MM.1S (cell line): ENCODE results near the gene WDR91.

Experiments used
- DNase-seq: peaks from one replicate; pipeline ENCODE4 v3.0.0-alpha.2; 2015
- H2AFZ ChIP-seq: fragments of 300-600 bp; sonication (generic); 2 replicates; pipeline ENCODE4 v1.6.0; 2016; ENCODE audit warnings: antibody characterized with exemption, low read length
- H3F3A ChIP-seq: fragments of 300-600 bp; sonication (generic); 2 replicates; pipeline ENCODE4 v1.6.1; 2016; ENCODE audit warnings: mild to moderate bottlenecking, antibody characterized with exemption, low read length, moderate library complexity, mixed read lengths; ENCODE audit not compliant: insufficient read depth
- H3K27ac ChIP-seq: fragments of 300-600 bp; sonication (generic); 2 replicates; pipeline ENCODE4 v1.5.1; 2016; ENCODE audit warnings: mild to moderate bottlenecking, low read length
- H3K27me3 ChIP-seq: fragments of 300-600 bp; sonication (generic); replicated peaks from 2 replicates; pipeline ENCODE4 v1.6.0; 2016; ENCODE audit warnings: low read length; ENCODE audit not compliant: insufficient read depth
- H3K36me3 ChIP-seq: fragments of 300-600 bp; sonication (generic); replicated peaks from 2 replicates; pipeline ENCODE4 v1.6.1; 2016; ENCODE audit warnings: mild to moderate bottlenecking, low read length, mixed read lengths; ENCODE audit not compliant: insufficient read depth
- H3K4me1 ChIP-seq: fragments of 300-600 bp; sonication (generic); 2 replicates; pipeline ENCODE4 v1.6.1; 2016; ENCODE audit warnings: low read length, mixed read lengths
- H3K4me2 ChIP-seq: fragments of 300-600 bp; sonication (generic); 2 replicates; pipeline ENCODE4 v1.6.0; 2016; ENCODE audit warnings: low read depth, low read length
- H3K4me3 ChIP-seq: fragments of 300-600 bp; sonication (generic); 2 replicates; pipeline ENCODE4 v1.5.1; 2016; ENCODE audit warnings: low read length, mixed read lengths
- H3K79me2 ChIP-seq: fragments of 300-600 bp; sonication (generic); 2 replicates; pipeline ENCODE4 v1.6.1; 2016; ENCODE audit warnings: mixed run types, low read length, mixed read lengths
- H3K9ac ChIP-seq: fragments of 300-600 bp; sonication (generic); 2 replicates; pipeline ENCODE4 v1.6.1; 2016; ENCODE audit warnings: low read length, mixed read lengths
- H3K9me2 ChIP-seq: fragments of 300-600 bp; sonication (generic); replicated peaks from 2 replicates; pipeline ENCODE4 v1.6.1; 2016; ENCODE audit warnings: mild to moderate bottlenecking, low read length, mixed read lengths; ENCODE audit not compliant: insufficient read depth
- H3K9me3 ChIP-seq: fragments of 300-600 bp; sonication (generic); replicated peaks from 2 replicates; pipeline ENCODE4 v1.6.1; 2016; ENCODE audit warnings: mild to moderate bottlenecking, low read length, mixed read lengths; ENCODE audit not compliant: insufficient read depth
- H4K20me1 ChIP-seq: fragments of 300-600 bp; sonication (generic); 2 replicates; pipeline ENCODE4 v1.6.1; 2016; ENCODE audit warnings: mild to moderate bottlenecking, low read length, moderate library complexity, mixed read lengths; ENCODE audit not compliant: insufficient read depth
- EZH2 ChIP-seq: fragments of 300-600 bp; sonication (generic); optimal IDR thresholded peaks from 2 replicates; pipeline ENCODE3; 2017; ENCODE audit warnings: low read depth, mild to moderate bottlenecking, antibody characterized with exemption, low read length, mixed read lengths
- EZH2phosphoT487 ChIP-seq: fragments of 300-600 bp; sonication (generic); IDR thresholded peaks from 2 replicates; pipeline ENCODE4 v1.6.1; 2018; ENCODE audit warnings: antibody characterized with exemption, low read length
- TF ChIP-seq, protein P1 (sequence below): fragments of 300-600 bp; sonication (generic); IDR thresholded peaks from 2 replicates; pipeline ENCODE4 v1.5.1; 2016; ENCODE audit warnings: antibody characterized with exemption, low read length, mixed read lengths

Gene WDR91

DNA sequence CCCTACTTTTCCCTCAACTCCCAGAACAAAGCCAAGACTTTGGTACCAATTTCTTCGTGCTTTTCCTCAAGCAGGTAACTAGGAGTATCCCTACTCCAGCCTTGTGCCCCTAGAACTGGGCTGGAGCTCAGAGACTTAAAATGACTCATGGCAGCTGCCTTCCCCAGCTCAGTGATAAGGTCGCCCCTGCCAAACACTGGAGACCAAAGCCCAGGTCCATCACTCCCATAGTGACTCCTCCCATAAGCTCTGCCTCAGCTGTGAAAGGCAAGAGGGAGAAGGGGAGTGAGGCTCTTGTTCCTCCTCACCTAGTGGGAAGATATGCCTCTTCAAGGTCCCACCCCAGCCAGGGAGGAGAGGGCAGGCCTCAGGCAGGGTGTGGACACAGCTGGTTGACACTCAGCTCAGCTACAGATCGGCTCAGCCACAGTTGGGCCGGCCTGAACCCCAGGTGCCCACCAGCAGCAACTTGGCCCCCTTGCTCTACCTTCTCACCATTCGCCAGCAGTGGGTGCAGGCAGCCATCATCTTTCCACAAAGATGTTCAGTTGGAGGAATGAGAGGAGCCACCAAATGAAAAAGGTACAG is 27.0 kb downstream of the WDR91 start:
- H3K4me1 ChIP-seq: no peaks in the 10 kb centered on the region

DNA sequence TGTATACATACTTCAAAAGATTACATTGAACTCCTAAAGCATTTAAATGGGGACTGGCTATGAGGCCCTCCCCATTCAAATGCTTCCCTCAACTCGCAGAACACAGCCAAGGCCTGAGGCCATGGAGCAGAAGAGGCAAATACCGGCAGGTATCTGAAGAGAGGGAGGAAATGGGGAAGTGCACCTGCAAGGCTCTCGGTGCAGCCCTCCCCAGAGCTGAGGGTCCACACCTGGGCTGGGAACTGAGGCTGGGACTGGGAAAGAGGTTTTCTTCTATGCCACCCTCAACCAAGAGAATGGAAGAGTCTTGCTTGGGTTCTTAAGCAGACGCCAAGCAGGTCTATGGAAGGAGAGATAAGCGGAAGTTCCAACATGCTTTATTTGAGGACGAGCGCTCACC is 27.8 kb downstream of the WDR91 start:
- no peak overlapping the region for H3K9ac ChIP-seq
- H3K27me3 ChIP-seq: no peaks in the 10 kb centered on the region
- 0 out of 2 replicates have a peak, but pooled peaks cover 3% of the 10 kb centered on the region for H3K9me3 ChIP-seq
- no peak overlapping the region for H2AFZ ChIP-seq
- no peaks in the 10 kb centered on the region for H3F3A ChIP-seq
- H4K20me1 ChIP-seq: no peaks in the 10 kb centered on the region
- H3K4me2 ChIP-seq: no peak overlapping the region
- H3K36me3 ChIP-seq: no peaks in the 10 kb centered on the region; the same call in 1 of the 2 replicates
- H3K4me1 ChIP-seq: no peaks in the 10 kb centered on the region
- no peak overlapping the region for H3K27ac ChIP-seq
- TF ChIP-seq, protein P1, sequence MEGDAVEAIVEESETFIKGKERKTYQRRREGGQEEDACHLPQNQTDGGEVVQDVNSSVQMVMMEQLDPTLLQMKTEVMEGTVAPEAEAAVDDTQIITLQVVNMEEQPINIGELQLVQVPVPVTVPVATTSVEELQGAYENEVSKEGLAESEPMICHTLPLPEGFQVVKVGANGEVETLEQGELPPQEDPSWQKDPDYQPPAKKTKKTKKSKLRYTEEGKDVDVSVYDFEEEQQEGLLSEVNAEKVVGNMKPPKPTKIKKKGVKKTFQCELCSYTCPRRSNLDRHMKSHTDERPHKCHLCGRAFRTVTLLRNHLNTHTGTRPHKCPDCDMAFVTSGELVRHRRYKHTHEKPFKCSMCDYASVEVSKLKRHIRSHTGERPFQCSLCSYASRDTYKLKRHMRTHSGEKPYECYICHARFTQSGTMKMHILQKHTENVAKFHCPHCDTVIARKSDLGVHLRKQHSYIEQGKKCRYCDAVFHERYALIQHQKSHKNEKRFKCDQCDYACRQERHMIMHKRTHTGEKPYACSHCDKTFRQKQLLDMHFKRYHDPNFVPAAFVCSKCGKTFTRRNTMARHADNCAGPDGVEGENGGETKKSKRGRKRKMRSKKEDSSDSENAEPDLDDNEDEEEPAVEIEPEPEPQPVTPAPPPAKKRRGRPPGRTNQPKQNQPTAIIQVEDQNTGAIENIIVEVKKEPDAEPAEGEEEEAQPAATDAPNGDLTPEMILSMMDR: no peak
- no peak for TF ChIP-seq EZH2phosphoT487
- no peak for TF ChIP-seq EZH2
- no peaks in the 10 kb centered on the region for H3K9me2 ChIP-seq
- H3K79me2 ChIP-seq: no peaks in the 10 kb centered on the region
- DNase-seq: no peak
- H3K4me3 ChIP-seq: no peak overlapping the region

More for the DNA sequence above, 27.0 kb downstream of the WDR91 start:
- Histone ChIP-seq H3K9me2 (no peaks in the 10 kb centered on the region), H3K27me3 (no peaks in the 10 kb centered on the region), H3K79me2 (no peaks in the 10 kb centered on the region), H3K4me2 (no peak overlapping the region), H3K9ac (no peak overlapping the region), H3K4me3 (no peak overlapping the region), H2AFZ (no peak overlapping the region), H3F3A (no peaks in the 10 kb centered on the region), H3K9me3 (0 out of 2 replicates have a peak, but pooled peaks cover 3% of the 10 kb centered on the region), H3K27ac (no peak overlapping the region), H3K36me3 (no peaks in the 10 kb centered on the region; the same call in 1 of the 2 replicates), H4K20me1 (no peaks in the 10 kb centered on the region)
- no peak for DNase-seq
- TF ChIP-seq, protein P1: no peak
- TF ChIP-seq EZH2phosphoT487: no peak
- no peak for TF ChIP-seq EZH2

DNA sequence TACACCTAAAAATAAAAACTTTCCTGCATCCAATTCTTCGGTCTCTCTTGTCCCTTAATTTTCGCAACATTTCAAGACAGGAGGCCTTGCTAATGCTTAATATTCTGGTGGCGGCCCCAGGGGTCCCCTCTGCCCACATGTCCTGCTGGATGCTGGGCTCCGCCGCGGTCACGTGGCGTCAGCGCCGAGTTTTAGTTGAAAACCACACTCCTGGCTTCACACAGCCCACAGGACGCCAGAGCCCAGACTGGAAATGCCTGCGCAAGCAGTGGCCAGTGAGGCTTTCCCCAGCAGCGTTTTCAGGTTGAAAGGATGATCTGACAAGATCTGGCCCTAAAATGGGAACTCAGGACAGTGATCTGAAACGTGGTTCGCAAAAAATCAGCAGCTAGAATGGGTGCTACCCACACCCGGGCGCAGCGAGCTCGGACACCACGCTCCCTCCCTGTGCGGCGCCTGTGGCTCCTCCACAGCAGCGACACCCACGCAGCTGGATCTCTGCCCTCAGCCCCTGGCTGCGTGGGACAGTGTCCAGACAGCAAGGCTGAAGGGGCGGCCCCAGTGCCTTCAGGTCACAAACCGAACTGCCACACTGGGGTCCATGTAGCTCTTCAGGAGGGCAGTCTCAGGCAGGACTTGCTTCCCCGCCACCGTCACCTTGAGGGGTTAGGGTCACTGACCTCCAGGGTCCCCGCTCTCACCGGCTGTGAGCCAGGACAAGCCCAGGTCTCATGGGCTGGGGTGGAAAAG is 29.2 kb downstream of the WDR91 start:
- Histone ChIP-seq H2AFZ (no peak overlapping the region), H3K9me2 (no peaks in the 10 kb centered on the region), H3K79me2 (no peaks in the 10 kb centered on the region), H3K9ac (no peak overlapping the region), H3K4me3 (no peak overlapping the region), H3K27ac (no peak overlapping the region), H3F3A (no peaks in the 10 kb centered on the region), H4K20me1 (no peaks in the 10 kb centered on the region), H3K4me2 (no peak overlapping the region), H3K36me3 (no peaks in the 10 kb centered on the region; the same call in 1 of the 2 replicates), H3K27me3 (no peaks in the 10 kb centered on the region), H3K9me3 (0 out of 2 replicates have a peak, but pooled peaks cover 3% of the 10 kb centered on the region), H3K4me1 (no peaks in the 10 kb centered on the region)
- TF ChIP-seq, protein P1: no peak
- TF ChIP-seq EZH2: no peak
- no peak for TF ChIP-seq EZH2phosphoT487
- no peak for DNase-seq
